Measurements from ENCODE around the gene OAS2. TPM values are rescaled to one million over a fixed set of nuclear protein-coding genes. Genes with fewer than 3 reads are reported as not detected.

Gene OAS2
- total RNA-seq, 1 experiment from 2014 or later, result 0.25 TPM

- ChIA-PET CTCF (interaction anchor here (1.4 kb wide), 1 partner anchor 14 kb away, joined by 8 read pairs; no protein-coding TSS in a partner anchor), POLR2A (no interaction called here)
- H3K27me3 ChIP-seq (replicated peaks; ENCODE audit: control insufficient read depth, insufficient read depth, low read length), result no peaks in the 10 kb centered on the region; the same call in 1 of the 2 replicates
- H3K36me3 ChIP-seq (ENCODE audit: control insufficient read depth, insufficient read depth, low read length), result no peaks in the 10 kb centered on the region
- TF ChIP-seq, protein P1, sequence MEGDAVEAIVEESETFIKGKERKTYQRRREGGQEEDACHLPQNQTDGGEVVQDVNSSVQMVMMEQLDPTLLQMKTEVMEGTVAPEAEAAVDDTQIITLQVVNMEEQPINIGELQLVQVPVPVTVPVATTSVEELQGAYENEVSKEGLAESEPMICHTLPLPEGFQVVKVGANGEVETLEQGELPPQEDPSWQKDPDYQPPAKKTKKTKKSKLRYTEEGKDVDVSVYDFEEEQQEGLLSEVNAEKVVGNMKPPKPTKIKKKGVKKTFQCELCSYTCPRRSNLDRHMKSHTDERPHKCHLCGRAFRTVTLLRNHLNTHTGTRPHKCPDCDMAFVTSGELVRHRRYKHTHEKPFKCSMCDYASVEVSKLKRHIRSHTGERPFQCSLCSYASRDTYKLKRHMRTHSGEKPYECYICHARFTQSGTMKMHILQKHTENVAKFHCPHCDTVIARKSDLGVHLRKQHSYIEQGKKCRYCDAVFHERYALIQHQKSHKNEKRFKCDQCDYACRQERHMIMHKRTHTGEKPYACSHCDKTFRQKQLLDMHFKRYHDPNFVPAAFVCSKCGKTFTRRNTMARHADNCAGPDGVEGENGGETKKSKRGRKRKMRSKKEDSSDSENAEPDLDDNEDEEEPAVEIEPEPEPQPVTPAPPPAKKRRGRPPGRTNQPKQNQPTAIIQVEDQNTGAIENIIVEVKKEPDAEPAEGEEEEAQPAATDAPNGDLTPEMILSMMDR (IDR thresholded peaks at IDR 0.05; ENCODE audit: insufficient read depth in 1 of 2, low read depth in 1 of 2, low read length in 1 of 2, severe bottlenecking in 1 of 2, unreplicated experiment in 1 of 2), result no peak
- H3K27me3 Mint-ChIP-seq (ENCODE audit: insufficient read depth, unreplicated experiment), result peaks cover 12% of the 10 kb centered on the region
- no peaks in the 10 kb centered on the region for H3K36me3 Mint-ChIP-seq (ENCODE audit: insufficient read depth, unreplicated experiment)
- H3K27ac Mint-ChIP-seq (ENCODE audit: unreplicated experiment), result no peak overlapping the region
- no peak overlapping the region for H3K4me3 ChIP-seq (ENCODE audit: low read depth, low read length)
- intact Hi-C loops (cut with micrococcal nuclease; ENCODE audit: unreplicated experiment), result no loop called here
- DNase-seq, result no peak
- H3K4me3 Mint-ChIP-seq (ENCODE audit: unreplicated experiment), result no peak overlapping the region
- no peaks in the 10 kb centered on the region for H3K9me3 ChIP-seq
- H3K4me1 ChIP-seq, result no peaks in the 10 kb centered on the region
- no TSS peak for BruUV-seq (replicated peaks)
- H3K4me1 Mint-ChIP-seq (ENCODE audit: low read depth, unreplicated experiment), result peaks cover 6% of the 10 kb centered on the region
- no peaks in the 10 kb centered on the region for H3K9me3 Mint-ChIP-seq (ENCODE audit: unreplicated experiment)
These were observed 28.3 kb downstream of the OAS2 start for GRCh38 chr12:113006641-113007040.

DNA sequence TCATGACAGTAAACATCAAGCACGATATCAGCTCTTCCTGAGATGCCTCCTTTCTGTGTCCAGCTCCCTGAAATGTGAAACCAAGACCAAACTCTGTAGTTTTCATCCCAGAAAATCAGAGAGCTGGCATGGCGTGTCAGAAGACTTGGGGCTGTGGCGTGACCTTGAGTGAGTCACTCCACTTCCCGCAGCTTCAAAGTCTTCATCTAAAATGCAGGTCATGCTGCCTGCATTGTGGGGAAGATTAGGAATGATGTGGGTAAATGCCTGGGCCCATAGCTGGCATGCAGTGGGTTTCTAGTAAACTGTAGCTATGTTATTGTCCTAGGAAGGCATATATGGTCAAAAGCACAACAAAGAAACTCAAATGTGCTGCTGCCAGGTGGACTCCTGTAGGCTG, 28.8 kb downstream of the OAS2 start:
- no peak overlapping the region for H3K27ac Mint-ChIP-seq (ENCODE audit: unreplicated experiment)
- TF ChIP-seq, protein P1 (IDR thresholded peaks at IDR 0.05; ENCODE audit: insufficient read depth in 1 of 2, low read depth in 1 of 2, low read length in 1 of 2, severe bottlenecking in 1 of 2, unreplicated experiment in 1 of 2), result no peak
- Histone ChIP-seq H3K27me3 (replicated peaks; ENCODE audit: control insufficient read depth, insufficient read depth, low read length) (no peaks in the 10 kb centered on the region; the same call in 1 of the 2 replicates), H3K36me3 (ENCODE audit: control insufficient read depth, insufficient read depth, low read length) (no peaks in the 10 kb centered on the region), H3K4me1 (no peaks in the 10 kb centered on the region), H3K9me3 (no peaks in the 10 kb centered on the region), H3K4me3 (ENCODE audit: low read depth, low read length) (no peak overlapping the region)
- H3K4me1 Mint-ChIP-seq (ENCODE audit: low read depth, unreplicated experiment), result peaks cover 4% of the 10 kb centered on the region
- H3K4me3 Mint-ChIP-seq (ENCODE audit: unreplicated experiment), result no peak overlapping the region
- H3K36me3 Mint-ChIP-seq (ENCODE audit: insufficient read depth, unreplicated experiment), result no peaks in the 10 kb centered on the region
- peaks cover 12% of the 10 kb centered on the region for H3K27me3 Mint-ChIP-seq (ENCODE audit: insufficient read depth, unreplicated experiment)
- ChIA-PET CTCF (interaction anchor here (1.4 kb wide), 1 partner anchor 14 kb away, joined by 8 read pairs; no protein-coding TSS in a partner anchor), POLR2A (no interaction called here)
- DNase-seq, result no peak
- BruUV-seq (replicated peaks), result no TSS peak
- intact Hi-C loops (cut with micrococcal nuclease; ENCODE audit: unreplicated experiment), result no loop called here
- H3K9me3 Mint-ChIP-seq (ENCODE audit: unreplicated experiment), result no peaks in the 10 kb centered on the region

DNA sequence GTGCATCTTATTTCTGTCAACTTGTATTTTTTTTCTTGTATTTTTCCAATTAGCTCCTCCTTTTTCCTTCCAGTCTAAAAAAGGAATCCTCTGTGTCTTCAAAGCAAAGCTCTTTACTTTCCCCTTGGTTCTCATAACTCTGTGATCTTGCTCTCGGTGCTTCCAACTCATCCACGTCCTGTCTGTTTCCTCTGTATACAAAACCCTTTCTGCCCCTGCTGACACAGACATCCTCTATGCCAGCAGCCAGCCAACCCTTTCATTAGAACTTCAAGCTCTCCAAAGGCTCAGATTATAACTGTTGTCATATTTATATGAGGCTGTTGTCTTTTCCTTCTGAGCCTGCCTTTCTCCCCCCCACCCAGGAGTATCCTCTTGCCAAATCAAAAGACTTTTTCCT, 32.4 kb downstream of the OAS2 start:
- intact Hi-C loops (cut with micrococcal nuclease; ENCODE audit: unreplicated experiment), result no loop called here
- H3K27ac Mint-ChIP-seq (ENCODE audit: unreplicated experiment), result no peak overlapping the region
- H3K9me3 Mint-ChIP-seq (ENCODE audit: unreplicated experiment), result no peaks in the 10 kb centered on the region
- no TSS peak for BruUV-seq (replicated peaks)
- ChIA-PET CTCF (interaction anchor here (0.5 kb wide), 1 partner anchor 125 kb away, joined by 7 read pairs; the partner anchor contains the start of gene RASAL1), POLR2A (no interaction called here)
- TF ChIP-seq, protein P1 (IDR thresholded peaks at IDR 0.05; ENCODE audit: insufficient read depth in 1 of 2, low read depth in 1 of 2, low read length in 1 of 2, severe bottlenecking in 1 of 2, unreplicated experiment in 1 of 2), result no peak
- H3K27me3 Mint-ChIP-seq (ENCODE audit: insufficient read depth, unreplicated experiment), result peaks cover 17% of the 10 kb centered on the region
- H3K4me1 Mint-ChIP-seq (ENCODE audit: low read depth, unreplicated experiment), result no peaks in the 10 kb centered on the region
- H3K36me3 Mint-ChIP-seq (ENCODE audit: insufficient read depth, unreplicated experiment), result no peaks in the 10 kb centered on the region
- no peak overlapping the region for H3K4me3 ChIP-seq (ENCODE audit: low read depth, low read length)
- DNase-seq, result no peak
- H3K4me3 Mint-ChIP-seq (ENCODE audit: unreplicated experiment), result no peak overlapping the region
- H3K4me1 ChIP-seq, result no peaks in the 10 kb centered on the region
- no peaks in the 10 kb centered on the region; the same call in 1 of the 2 replicates for H3K27me3 ChIP-seq (replicated peaks; ENCODE audit: control insufficient read depth, insufficient read depth, low read length)
- H3K9me3 ChIP-seq, result no peaks in the 10 kb centered on the region
- H3K36me3 ChIP-seq (ENCODE audit: control insufficient read depth, insufficient read depth, low read length), result no peaks in the 10 kb centered on the region
